ENCODE measurements around the gene PDX1. TPM values are rescaled to one million over a fixed set of nuclear protein-coding genes. Genes with fewer than 3 reads are reported as not detected.

Gene PDX1
- total RNA-seq (2022; extraction: Qiagen RNA extraction; ENCODE audit: low read depth) = 0.06 to 0.14 TPM (median 0.07 TPM) in 3 of 5 replicates, not detected in the others

GRCh38 chr13:27919934-27920676 is at the start of gene PDX1:
TSS of gene PDX1 (plus strand) at chr13:27920000. CDS start at chr13:27920139, 139 bp downstream.

DNA sequence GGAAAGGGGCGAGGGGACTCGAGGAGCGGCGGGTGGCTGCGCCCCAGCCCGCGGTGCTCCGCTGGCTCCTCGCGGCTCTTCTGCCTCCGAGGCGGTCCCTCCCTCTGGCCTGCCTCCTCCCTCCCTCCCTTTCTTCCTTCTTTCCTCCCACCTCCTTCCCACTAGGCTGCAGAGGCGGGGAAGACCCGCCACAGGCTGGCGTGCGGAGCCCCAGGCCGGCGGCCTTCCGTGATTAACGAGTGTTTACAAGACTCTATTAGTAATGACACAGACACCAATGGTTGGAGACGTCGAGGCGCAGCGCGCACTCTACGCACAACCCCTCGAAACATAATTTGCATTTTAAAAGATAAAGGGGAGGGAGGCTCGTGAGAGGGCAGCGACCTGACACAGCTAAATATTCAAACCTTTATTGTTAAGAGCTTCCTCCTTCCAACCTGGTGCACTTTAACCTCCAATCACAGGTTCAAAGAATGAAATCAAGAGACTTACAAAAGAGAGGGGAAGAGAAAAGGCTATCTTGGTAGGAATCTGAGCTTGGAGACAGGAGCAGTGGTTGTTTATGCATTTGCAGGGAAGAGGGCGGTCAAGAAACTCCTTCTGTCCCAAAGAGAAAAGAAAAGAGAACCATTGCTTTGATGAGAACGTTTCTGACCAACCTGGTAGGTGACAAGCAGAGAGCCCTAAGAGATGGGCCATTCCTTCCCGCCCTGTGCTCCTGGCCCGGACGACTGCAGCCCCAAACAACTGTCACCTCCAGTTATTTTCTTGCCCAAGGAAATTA is 49.5 kb downstream of the PDX1 start, which contains the start of gene CDX2:
Gene CDX2 (minus strand): TSS at position 234 of the 784 bp plus-strand sequence. CDS start 309 bp downstream, outside the sequence.

Other genes with a start within 250 kb of the PDX1 start
- gene GSX1, start 127.5 kb upstream of the PDX1 start, total RNA-seq (2022; extraction: Qiagen RNA extraction; ENCODE audit: low read depth) = not detected in 5 replicates
- 0.94 to 1.2 TPM (median 1.1 TPM) in 5 replicates for gene CDX2, start 49.3 kb downstream of the PDX1 start, total RNA-seq (2022; extraction: Qiagen RNA extraction; ENCODE audit: low read depth)
- not detected in 5 replicates for gene URAD, start 68.7 kb downstream of the PDX1 start, total RNA-seq (2022; extraction: Qiagen RNA extraction; ENCODE audit: low read depth)
- gene FLT3, start 180.6 kb downstream of the PDX1 start, total RNA-seq (2022; extraction: Qiagen RNA extraction; ENCODE audit: low read depth) = not detected in 5 replicates
- gene PAN3, start 218.5 kb downstream of the PDX1 start, total RNA-seq (2022; extraction: Qiagen RNA extraction; ENCODE audit: low read depth) = 8.0 to 10.2 TPM (median 9.8 TPM) in 5 replicates